BJ (cell line): ENCODE measurements around the gene SBNO1. TPM values are rescaled to one million over a fixed set of nuclear protein-coding genes. Genes with fewer than 3 reads are reported as not detected.
"Not testable (repeated sequence)": the region's sequence is repeated elsewhere in the genome, so short reads cannot be mapped to it uniquely, and the experiment has no call there.

Experiments used
- CTCF ChIA-PET: fragments of 350-600 bp; formaldehyde crosslinking; extraction: SDS; loops from one replicate; lab custom pipeline; 2021; ENCODE audit warnings: antibody characterized with exemption, inconsistent platforms; lab: Yijun Ruan, JAX
- POLR2A ChIA-PET: fragments of 300-600 bp; sonication (Branson Sonifier 250); formaldehyde crosslinking; extraction: SDS; loops from one replicate; lab custom pipeline; 2021; ENCODE audit warnings: antibody characterized with exemption; lab: Charles Lee
- DNase-seq: peaks from one replicate; pipeline ENCODE4 v3.0.0-alpha.2; 2011; ENCODE audit warnings: low read depth
- H3K27me3 ChIP-seq: 2 replicates; pipeline ENCODE4 v1.6.0; 2011; ENCODE audit warnings: low read length; ENCODE audit not compliant: control insufficient read depth, insufficient read depth
- H3K36me3 ChIP-seq: 2 replicates; pipeline ENCODE4 v1.5.1; 2011; ENCODE audit warnings: low read length; ENCODE audit not compliant: control insufficient read depth, insufficient read depth
- H3K4me3 ChIP-seq: 2 replicates; pipeline ENCODE4 v1.5.1; 2011; ENCODE audit warnings: low read depth, mild to moderate bottlenecking, control low read depth, low read length
- polyA plus RNA-seq: library from polyadenylated mRNA; depleted of rRNA; stranded (reverse); fragments of >200 nt; gene quantifications from 2 replicates; pipeline ENCODE4 v1.2.3, GENCODE V29; 2011
- TF ChIP-seq, protein P1 (sequence below): IDR thresholded peaks from 2 replicates; pipeline ENCODE4 v1.5.1; 2011; ENCODE audit warnings: low read depth, mild to moderate bottlenecking, control low read depth, inconsistent platforms, low read length, moderate library complexity; ENCODE audit not compliant: insufficient read depth

The SBNO1 gene
- polyA plus RNA-seq, 1 experiment = 4.8 TPM

DNA sequence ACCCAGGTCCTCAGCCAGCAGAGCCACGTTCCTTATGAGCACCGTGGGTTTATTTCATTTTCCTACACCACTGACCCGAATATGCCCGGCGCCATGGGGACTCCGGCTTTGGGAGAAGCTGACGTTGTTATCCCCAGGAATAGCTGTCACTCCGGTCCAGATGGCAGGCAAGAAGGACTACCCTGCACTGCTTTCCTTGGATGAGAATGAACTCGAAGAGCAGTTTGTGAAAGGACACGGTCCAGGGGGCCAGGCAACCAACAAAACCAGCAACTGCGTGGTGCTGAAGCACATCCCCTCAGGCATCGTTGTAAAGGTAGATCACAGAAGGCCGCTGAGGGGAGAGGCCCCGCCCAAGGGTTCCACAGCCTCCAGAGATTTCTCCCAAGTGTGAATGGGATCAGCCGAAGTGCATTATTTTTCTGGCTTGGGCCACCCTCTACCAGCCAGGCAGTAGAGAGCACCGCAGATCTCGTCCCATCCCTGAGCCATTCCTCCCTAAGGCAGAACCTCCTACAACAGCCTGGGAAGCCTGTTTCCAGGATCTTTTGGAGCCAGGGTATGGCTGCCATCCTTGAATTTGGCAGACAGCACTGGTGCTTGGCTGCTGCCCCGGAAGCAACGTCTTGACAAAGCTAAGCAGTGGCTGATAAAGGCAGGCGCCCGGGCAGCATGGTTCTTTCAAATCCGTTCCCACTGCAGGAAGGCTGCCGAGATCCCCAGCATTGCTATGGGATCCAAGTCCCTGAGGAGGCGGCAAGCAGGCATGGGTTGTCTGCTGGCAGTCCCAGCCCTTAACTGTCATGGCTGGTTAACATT, 110.8 kb downstream of the SBNO1 start:
- no peak for DNase-seq
- TF ChIP-seq, protein P1, sequence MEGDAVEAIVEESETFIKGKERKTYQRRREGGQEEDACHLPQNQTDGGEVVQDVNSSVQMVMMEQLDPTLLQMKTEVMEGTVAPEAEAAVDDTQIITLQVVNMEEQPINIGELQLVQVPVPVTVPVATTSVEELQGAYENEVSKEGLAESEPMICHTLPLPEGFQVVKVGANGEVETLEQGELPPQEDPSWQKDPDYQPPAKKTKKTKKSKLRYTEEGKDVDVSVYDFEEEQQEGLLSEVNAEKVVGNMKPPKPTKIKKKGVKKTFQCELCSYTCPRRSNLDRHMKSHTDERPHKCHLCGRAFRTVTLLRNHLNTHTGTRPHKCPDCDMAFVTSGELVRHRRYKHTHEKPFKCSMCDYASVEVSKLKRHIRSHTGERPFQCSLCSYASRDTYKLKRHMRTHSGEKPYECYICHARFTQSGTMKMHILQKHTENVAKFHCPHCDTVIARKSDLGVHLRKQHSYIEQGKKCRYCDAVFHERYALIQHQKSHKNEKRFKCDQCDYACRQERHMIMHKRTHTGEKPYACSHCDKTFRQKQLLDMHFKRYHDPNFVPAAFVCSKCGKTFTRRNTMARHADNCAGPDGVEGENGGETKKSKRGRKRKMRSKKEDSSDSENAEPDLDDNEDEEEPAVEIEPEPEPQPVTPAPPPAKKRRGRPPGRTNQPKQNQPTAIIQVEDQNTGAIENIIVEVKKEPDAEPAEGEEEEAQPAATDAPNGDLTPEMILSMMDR = no peak
- ChIA-PET CTCF (interaction anchor here (1.4 kb wide), 1 partner anchor 16 kb away, joined by 7 read pairs; no protein-coding TSS in a partner anchor), POLR2A (no interaction called here)
- Histone ChIP-seq H3K36me3 (peaks cover 24% of the 10 kb centered on the region), H3K27me3 (no peaks in the 10 kb centered on the region), H3K4me3 (no peak overlapping the region)

- H3K27me3 ChIP-seq, H3K4me3 ChIP-seq, DNase-seq, POLR2A ChIA-PET: not testable (repeated sequence)
- H3K36me3 ChIP-seq = peaks cover 20% of the 10 kb centered on the region
- CTCF ChIA-PET = interaction anchor here (2.8 kb wide), 1 partner anchor 14 kb away, joined by 22 read pairs; no protein-coding TSS in a partner anchor
These were observed 112.3 kb downstream of the SBNO1 start for GRCh38 chr12:123252365-123252764.

DNA sequence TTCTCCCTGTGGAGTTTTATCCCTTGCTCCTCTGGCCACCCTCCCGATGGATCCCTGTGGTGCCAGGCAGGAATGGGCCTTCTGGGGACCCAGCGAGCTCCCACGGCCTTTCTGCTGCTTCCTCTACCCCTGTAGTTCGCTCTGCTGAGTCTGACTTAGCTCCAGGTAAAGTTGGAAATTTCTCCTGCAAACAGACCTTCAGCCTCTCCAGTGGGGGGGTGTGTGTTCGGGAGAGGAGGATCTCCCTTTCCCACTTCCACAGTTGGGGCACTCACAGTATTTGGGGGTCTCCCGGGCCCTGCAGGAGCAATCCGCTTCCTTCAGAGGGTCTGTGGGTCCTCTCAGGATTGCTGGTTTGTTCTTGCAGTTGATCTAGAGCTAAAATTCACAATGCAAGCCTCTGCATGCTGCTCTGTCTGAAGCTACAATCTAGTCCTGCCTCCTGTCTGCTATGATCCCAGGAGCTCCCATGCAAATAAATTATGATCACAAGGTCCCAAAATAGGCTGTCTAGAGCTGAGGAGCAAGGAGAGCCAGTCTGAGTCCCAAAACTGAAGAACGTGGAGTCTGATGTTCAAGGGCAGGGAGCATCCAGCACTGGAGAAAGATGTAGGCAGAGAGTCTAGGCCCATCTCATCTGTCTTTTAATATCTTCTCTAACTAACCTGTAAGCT, 113.1 kb downstream of the SBNO1 start:
- TF ChIP-seq, protein P1 = no peak
- no peaks in the 10 kb centered on the region for H3K27me3 ChIP-seq
- ChIA-PET CTCF (interaction anchor here (0.7 to 2.8 kb wide), 3 partner anchors 13 to 208 kb away, joined by 3 to 22 read pairs (median 3); no protein-coding TSS in a partner anchor), POLR2A (no interaction called here)
- H3K36me3 ChIP-seq = peaks cover 20% of the 10 kb centered on the region
- H3K4me3 ChIP-seq = no peak overlapping the region
- no peak for DNase-seq

- POLR2A ChIA-PET = no interaction called here
- CTCF ChIA-PET = interaction anchor here (0.7 to 2.8 kb wide), 3 partner anchors 12 to 208 kb away, joined by 3 to 22 read pairs (median 3); no protein-coding TSS in a partner anchor
- Histone ChIP-seq H3K27me3 (no peaks in the 10 kb centered on the region), H3K36me3 (peaks cover 19% of the 10 kb centered on the region), H3K4me3 (no peak overlapping the region)
- DNase-seq = no peak
- TF ChIP-seq, protein P1 = no peak
These were observed 113.9 kb downstream of the SBNO1 start for GRCh38 chr12:123250471-123251383.

DNA sequence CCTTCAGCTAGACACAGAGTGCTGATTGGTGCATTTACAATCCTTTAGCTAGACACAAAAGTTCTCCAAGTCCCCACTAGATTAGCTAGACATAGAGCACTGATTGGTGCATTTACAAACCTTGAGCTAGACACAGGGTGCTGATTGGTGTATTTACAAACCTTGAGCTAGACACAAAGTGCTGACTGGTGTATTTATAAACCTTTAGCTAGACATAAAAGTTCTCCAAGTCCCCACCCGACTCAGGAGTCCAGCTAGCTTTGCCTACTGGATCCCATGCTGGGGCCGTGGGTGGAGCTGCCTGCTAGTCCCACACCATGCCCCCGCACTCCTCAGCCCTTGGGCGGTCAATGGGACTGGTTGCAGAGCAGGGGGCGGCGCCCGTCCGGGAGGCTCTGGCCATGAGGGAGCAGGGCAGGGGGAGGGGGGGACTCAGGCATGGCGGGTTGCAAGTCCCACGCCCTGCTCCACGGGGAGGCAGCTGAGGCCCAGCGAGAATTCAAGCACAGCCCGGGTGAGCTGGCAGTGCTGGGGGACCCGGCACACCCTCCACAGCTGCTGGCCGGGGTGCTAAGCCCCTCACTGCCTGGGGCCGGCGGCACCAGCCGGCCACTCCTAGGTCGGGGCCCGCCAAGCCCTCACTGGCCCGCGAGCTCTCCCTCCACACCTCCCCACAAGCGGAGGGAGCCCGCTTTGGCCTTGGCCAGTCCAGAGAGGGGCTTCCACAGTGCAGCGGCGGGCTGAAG, 115.5 kb downstream of the SBNO1 start:
- DNase-seq, POLR2A ChIA-PET, H3K27me3 ChIP-seq, H3K4me3 ChIP-seq: not testable (repeated sequence)
- CTCF ChIA-PET = interaction anchor here (0.6 to 2.8 kb wide), 3 partner anchors 11 to 529 kb away, joined by 3 to 15 read pairs (median 3); no protein-coding TSS in a partner anchor
- peaks cover 11% of the 10 kb centered on the region for H3K36me3 ChIP-seq

DNA sequence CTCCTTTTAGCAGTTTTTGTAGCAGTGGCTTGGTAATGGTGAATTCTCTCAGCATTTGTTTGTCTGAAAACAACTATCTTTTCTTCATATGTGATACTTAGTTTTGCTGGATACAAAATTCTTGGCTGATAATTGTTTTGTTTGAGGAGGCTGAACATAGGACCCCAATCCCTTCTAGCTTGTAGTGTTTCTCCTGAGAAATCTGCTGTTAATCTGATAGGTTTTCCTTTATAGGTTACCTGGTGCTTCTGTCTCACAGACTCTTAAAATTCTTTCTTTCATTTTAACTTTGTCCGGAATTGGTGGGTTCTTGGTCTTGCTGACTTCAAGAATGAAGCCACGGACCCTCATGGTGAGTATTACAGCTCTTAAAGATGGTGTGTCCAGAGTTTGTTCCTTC, 116.5 kb downstream of the SBNO1 start:
- not testable (repeated sequence) for H3K27me3 ChIP-seq, DNase-seq, H3K4me3 ChIP-seq, H3K36me3 ChIP-seq
- CTCF ChIA-PET = interaction anchor here (2.8 kb wide), 1 partner anchor 10 kb away, joined by 15 read pairs; no protein-coding TSS in a partner anchor
- POLR2A ChIA-PET = interaction anchor here (1.2 kb wide), 1 partner anchor 15 kb away, joined by 3 read pairs; the partner anchor contains the start of genes MPHOSPH9 and MTRFR
